ENCODE results near the gene NCOR1.
"Not testable (repeated sequence)": the region's sequence is repeated elsewhere in the genome, so short reads cannot be mapped to it uniquely, and the experiment has no call there.

Gene NCOR1

DNA sequence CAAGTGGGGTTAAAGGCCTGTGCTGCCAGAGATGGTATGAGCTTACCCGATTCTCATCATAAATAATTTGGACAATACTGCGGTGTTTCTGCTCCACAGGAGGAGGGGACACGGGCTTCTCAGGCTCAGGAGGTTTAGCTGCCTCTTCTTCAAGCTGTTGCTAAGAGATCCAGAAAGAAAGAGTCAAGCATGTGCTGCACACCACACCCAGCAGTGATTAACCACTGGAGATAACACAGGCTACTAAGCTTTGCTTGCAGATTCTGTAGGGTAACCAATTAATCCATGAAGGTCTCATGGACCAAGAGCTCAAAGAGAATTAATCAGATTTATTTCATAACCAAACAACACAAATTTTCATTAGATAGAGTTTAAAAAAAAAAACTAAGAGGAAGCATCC lies 56.6 kb downstream of the NCOR1 start:
- H3K36me3 ChIP-seq (ENCODE audit: control insufficient read depth in 1 of 2, insufficient read depth in 2 of 2, low read length in 2 of 2): peaks cover 4 to 28% of the 10 kb centered on the region in 2 donors
- no peaks in the 10 kb centered on the region for H3K27me3 ChIP-seq (ENCODE audit: control insufficient read depth in 1 of 2, insufficient read depth in 2 of 2, low read length in 2 of 2)
- H3K4me1 ChIP-seq (ENCODE audit: control insufficient read depth in 1 of 2, insufficient read depth in 2 of 2, low read length in 2 of 2): peaks cover 0 to 12% of the 10 kb centered on the region in 2 donors
- no peaks in the 10 kb centered on the region for H3K9me3 ChIP-seq (ENCODE audit: control insufficient read depth in 1 of 2, low read length in 2 of 2)
- no peak overlapping the region for H3K4me3 ChIP-seq (ENCODE audit: low read depth in 1 of 2, low read length in 2 of 2)
- no peak overlapping the region for H3K27ac ChIP-seq (ENCODE audit: low read depth, low read length)
- no peak overlapping the region for H3K9ac ChIP-seq (ENCODE audit: low read depth in 1 of 2, low read length in 2 of 2)

DNA sequence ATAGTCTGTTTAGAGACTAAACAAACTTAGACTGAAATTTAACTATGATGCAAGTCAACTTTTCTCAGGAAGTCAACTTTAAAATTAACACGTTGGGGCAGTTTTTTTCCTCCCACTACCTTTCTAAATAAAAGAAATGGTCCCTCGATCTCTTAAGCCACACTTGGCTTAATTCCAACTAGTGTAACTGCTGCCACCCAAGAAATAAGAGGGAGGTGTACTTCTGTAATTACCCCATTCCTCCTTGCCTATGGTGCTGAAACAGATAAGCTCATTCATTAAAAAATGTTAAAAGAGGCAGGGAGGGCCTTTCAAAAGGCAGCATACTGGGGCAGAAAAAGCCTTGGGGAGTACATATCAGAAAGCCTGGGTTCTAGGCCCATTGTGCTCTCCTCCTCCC lies 59.8 kb downstream of the NCOR1 start:
- Histone ChIP-seq H3K27ac (ENCODE audit: low read depth, low read length) (no peak overlapping the region), H3K4me3 (ENCODE audit: low read depth in 1 of 2, low read length in 2 of 2) (no peak overlapping the region), H3K36me3 (ENCODE audit: control insufficient read depth in 1 of 2, insufficient read depth in 2 of 2, low read length in 2 of 2) (peaks cover 16 to 40% of the 10 kb centered on the region in 2 donors), H3K9ac (ENCODE audit: low read depth in 1 of 2, low read length in 2 of 2) (no peak overlapping the region), H3K9me3 (ENCODE audit: control insufficient read depth in 1 of 2, low read length in 2 of 2) (no peaks in the 10 kb centered on the region), H3K27me3 (ENCODE audit: control insufficient read depth in 1 of 2, insufficient read depth in 2 of 2, low read length in 2 of 2) (no peaks in the 10 kb centered on the region), H3K4me1 (ENCODE audit: control insufficient read depth in 1 of 2, insufficient read depth in 2 of 2, low read length in 2 of 2) (peaks cover 0 to 12% of the 10 kb centered on the region in 2 donors)

DNA sequence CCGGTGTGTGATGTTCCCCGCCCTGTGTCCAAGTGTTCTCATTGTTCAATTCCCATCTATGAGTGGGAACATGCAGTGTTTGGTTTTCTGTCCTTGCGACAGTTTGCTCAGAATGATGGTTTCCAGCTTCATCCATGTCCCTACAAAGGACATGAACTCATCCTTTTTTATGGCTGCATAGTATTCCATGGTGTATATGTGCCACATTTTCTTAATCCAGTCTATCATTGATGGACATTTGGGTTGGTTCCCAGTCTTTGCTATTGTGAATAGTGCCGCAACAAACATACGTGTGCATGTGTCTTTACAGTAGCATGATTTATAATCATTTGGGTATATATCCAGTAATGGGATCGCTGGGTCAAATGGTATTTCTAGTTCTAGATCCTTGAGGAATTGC lies 63.0 kb downstream of the NCOR1 start:
- H3K9me3 ChIP-seq (ENCODE audit: control insufficient read depth in 1 of 2, low read length in 2 of 2); H3K27me3 ChIP-seq (ENCODE audit: control insufficient read depth in 1 of 2, insufficient read depth in 2 of 2, low read length in 2 of 2); H3K4me1 ChIP-seq (ENCODE audit: control insufficient read depth in 1 of 2, insufficient read depth in 2 of 2, low read length in 2 of 2); H3K27ac ChIP-seq (ENCODE audit: low read depth, low read length); H3K4me3 ChIP-seq (ENCODE audit: low read depth in 1 of 2, low read length in 2 of 2); H3K9ac ChIP-seq (ENCODE audit: low read depth in 1 of 2, low read length in 2 of 2): not testable (repeated sequence)
- H3K36me3 ChIP-seq (ENCODE audit: control insufficient read depth in 1 of 2, insufficient read depth in 2 of 2, low read length in 2 of 2): peaks cover 26 to 53% of the 10 kb centered on the region in 2 donors

DNA sequence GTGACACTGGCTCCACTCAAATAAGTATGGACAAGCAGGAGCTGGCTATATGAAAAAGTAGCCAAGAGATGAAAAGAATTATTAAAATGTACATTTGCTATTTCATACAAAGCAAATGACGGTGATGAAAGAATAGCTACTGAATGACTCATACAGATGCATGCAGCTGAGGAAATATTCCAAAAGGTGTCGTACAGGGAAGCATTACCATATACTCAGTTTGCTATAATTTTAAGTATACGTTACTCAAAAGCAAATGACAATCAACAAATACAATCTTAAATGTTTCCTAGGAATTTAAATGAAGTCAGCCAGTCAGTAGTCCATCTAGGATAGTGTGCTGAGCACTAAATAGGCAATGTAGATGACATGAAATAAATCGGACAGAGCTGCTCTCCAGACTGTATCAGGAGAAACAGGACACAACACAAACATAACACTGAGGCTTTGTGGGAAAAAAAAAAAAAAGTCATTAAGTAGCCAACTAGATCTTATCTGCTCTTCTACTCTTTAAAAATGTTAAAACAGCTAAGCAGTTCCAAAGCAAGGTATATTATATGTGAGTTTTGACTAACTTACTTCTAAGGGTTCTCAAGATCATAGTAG lies 65.0 kb downstream of the NCOR1 start:
- Histone ChIP-seq H3K9ac (ENCODE audit: low read depth in 1 of 2, low read length in 2 of 2) (no peak overlapping the region), H3K27me3 (ENCODE audit: control insufficient read depth in 1 of 2, insufficient read depth in 2 of 2, low read length in 2 of 2) (no peaks in the 10 kb centered on the region), H3K9me3 (ENCODE audit: control insufficient read depth in 1 of 2, low read length in 2 of 2) (no peaks in the 10 kb centered on the region), H3K27ac (ENCODE audit: low read depth, low read length) (no peak overlapping the region), H3K4me1 (ENCODE audit: control insufficient read depth in 1 of 2, insufficient read depth in 2 of 2, low read length in 2 of 2) (no peaks in the 10 kb centered on the region), H3K36me3 (ENCODE audit: control insufficient read depth in 1 of 2, insufficient read depth in 2 of 2, low read length in 2 of 2) (peaks cover 34 to 56% of the 10 kb centered on the region in 2 donors), H3K4me3 (ENCODE audit: low read depth in 1 of 2, low read length in 2 of 2) (no peak overlapping the region)

- no peaks in the 10 kb centered on the region for H3K4me1 ChIP-seq (ENCODE audit: control insufficient read depth in 1 of 2, insufficient read depth in 2 of 2, low read length in 2 of 2)
- H3K9ac ChIP-seq (ENCODE audit: low read depth in 1 of 2, low read length in 2 of 2): no peak overlapping the region
- no peaks in the 10 kb centered on the region for H3K9me3 ChIP-seq (ENCODE audit: control insufficient read depth in 1 of 2, low read length in 2 of 2)
- no peak overlapping the region for H3K27ac ChIP-seq (ENCODE audit: low read depth, low read length)
- no peaks in the 10 kb centered on the region for H3K27me3 ChIP-seq (ENCODE audit: control insufficient read depth in 1 of 2, insufficient read depth in 2 of 2, low read length in 2 of 2)
- H3K36me3 ChIP-seq (ENCODE audit: control insufficient read depth in 1 of 2, insufficient read depth in 2 of 2, low read length in 2 of 2): peaks cover 36 to 60% of the 10 kb centered on the region in 2 donors
- H3K4me3 ChIP-seq (ENCODE audit: low read depth in 1 of 2, low read length in 2 of 2): no peak overlapping the region
These were observed 66.7 kb downstream of the NCOR1 start for GRCh38 chr17:16148596-16148995.

GRCh38 chr17:16145319-16145890 lies 69.9 kb downstream of the NCOR1 start:
- peaks cover 34 to 61% of the 10 kb centered on the region in 2 donors for H3K36me3 ChIP-seq (ENCODE audit: control insufficient read depth in 1 of 2, insufficient read depth in 2 of 2, low read length in 2 of 2)
- not testable (repeated sequence) for H3K9me3 ChIP-seq (ENCODE audit: control insufficient read depth in 1 of 2, low read length in 2 of 2); H3K4me3 ChIP-seq (ENCODE audit: low read depth in 1 of 2, low read length in 2 of 2); H3K27me3 ChIP-seq (ENCODE audit: control insufficient read depth in 1 of 2, insufficient read depth in 2 of 2, low read length in 2 of 2); H3K4me1 ChIP-seq (ENCODE audit: control insufficient read depth in 1 of 2, insufficient read depth in 2 of 2, low read length in 2 of 2); H3K9ac ChIP-seq (ENCODE audit: low read depth in 1 of 2, low read length in 2 of 2); H3K27ac ChIP-seq (ENCODE audit: low read depth, low read length)

GRCh38 chr17:16141685-16142084 lies 73.6 kb downstream of the NCOR1 start:
- no peaks in the 10 kb centered on the region for H3K27me3 ChIP-seq (ENCODE audit: control insufficient read depth in 1 of 2, insufficient read depth in 2 of 2, low read length in 2 of 2)
- no peak overlapping the region for H3K4me3 ChIP-seq (ENCODE audit: low read depth in 1 of 2, low read length in 2 of 2)
- H3K9ac ChIP-seq (ENCODE audit: low read depth in 1 of 2, low read length in 2 of 2): no peak overlapping the region
- no peaks in the 10 kb centered on the region for H3K9me3 ChIP-seq (ENCODE audit: control insufficient read depth in 1 of 2, low read length in 2 of 2)
- no peaks in the 10 kb centered on the region for H3K4me1 ChIP-seq (ENCODE audit: control insufficient read depth in 1 of 2, insufficient read depth in 2 of 2, low read length in 2 of 2)
- H3K36me3 ChIP-seq (ENCODE audit: control insufficient read depth in 1 of 2, insufficient read depth in 2 of 2, low read length in 2 of 2): peaks cover 23 to 56% of the 10 kb centered on the region in 2 donors
- H3K27ac ChIP-seq (ENCODE audit: low read depth, low read length): no peak overlapping the region

- Histone ChIP-seq H3K9ac (ENCODE audit: low read depth in 1 of 2, low read length in 2 of 2) (no peak overlapping the region), H3K27me3 (ENCODE audit: control insufficient read depth in 1 of 2, insufficient read depth in 2 of 2, low read length in 2 of 2) (no peaks in the 10 kb centered on the region), H3K9me3 (ENCODE audit: control insufficient read depth in 1 of 2, low read length in 2 of 2) (no peaks in the 10 kb centered on the region), H3K4me1 (ENCODE audit: control insufficient read depth in 1 of 2, insufficient read depth in 2 of 2, low read length in 2 of 2) (no peaks in the 10 kb centered on the region), H3K4me3 (ENCODE audit: low read depth in 1 of 2, low read length in 2 of 2) (no peak overlapping the region), H3K27ac (ENCODE audit: low read depth, low read length) (no peak overlapping the region), H3K36me3 (ENCODE audit: control insufficient read depth in 1 of 2, insufficient read depth in 2 of 2, low read length in 2 of 2) (peaks cover 20 to 55% of the 10 kb centered on the region in 2 donors)
These were observed 74.5 kb downstream of the NCOR1 start for GRCh38 chr17:16140854-16141253.

- Histone ChIP-seq H3K9me3 (ENCODE audit: control insufficient read depth in 1 of 2, low read length in 2 of 2) (no peaks in the 10 kb centered on the region), H3K9ac (ENCODE audit: low read depth in 1 of 2, low read length in 2 of 2) (no peak overlapping the region), H3K36me3 (ENCODE audit: control insufficient read depth in 1 of 2, insufficient read depth in 2 of 2, low read length in 2 of 2) (peaks cover 12 to 56% of the 10 kb centered on the region in 2 donors), H3K27me3 (ENCODE audit: control insufficient read depth in 1 of 2, insufficient read depth in 2 of 2, low read length in 2 of 2) (no peaks in the 10 kb centered on the region), H3K4me1 (ENCODE audit: control insufficient read depth in 1 of 2, insufficient read depth in 2 of 2, low read length in 2 of 2) (peaks cover 4 to 23% of the 10 kb centered on the region in 2 donors), H3K4me3 (ENCODE audit: low read depth in 1 of 2, low read length in 2 of 2) (no peak overlapping the region), H3K27ac (ENCODE audit: low read depth, low read length) (no peak overlapping the region)
These were observed 79.9 kb downstream of the NCOR1 start for GRCh38 chr17:16135461-16135860.

DNA sequence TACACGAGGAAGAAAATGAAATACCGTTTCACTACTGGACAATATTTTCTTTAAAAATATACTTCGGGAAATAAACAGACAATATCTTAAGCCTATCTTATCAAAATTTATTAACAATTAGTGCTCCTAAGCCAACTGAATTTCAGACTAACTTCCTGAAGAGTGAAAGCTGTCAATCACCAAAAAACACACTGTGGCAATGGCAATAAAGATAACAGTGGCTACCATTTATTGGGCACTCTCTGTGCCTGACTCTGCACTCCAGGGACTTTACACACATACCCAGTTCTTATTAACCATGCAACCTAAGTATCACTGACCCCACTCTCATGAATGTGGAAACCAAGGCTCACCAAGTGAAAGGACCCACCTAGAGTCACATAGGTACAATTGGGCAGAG lies 83.7 kb downstream of the NCOR1 start:
- H3K9ac ChIP-seq (ENCODE audit: low read depth in 1 of 2, low read length in 2 of 2): no peak overlapping the region
- H3K4me1 ChIP-seq (ENCODE audit: control insufficient read depth in 1 of 2, insufficient read depth in 2 of 2, low read length in 2 of 2): peaks cover 12 to 30% of the 10 kb centered on the region in 2 donors
- H3K27ac ChIP-seq (ENCODE audit: low read depth, low read length): no peak overlapping the region
- H3K27me3 ChIP-seq (ENCODE audit: control insufficient read depth in 1 of 2, insufficient read depth in 2 of 2, low read length in 2 of 2): no peaks in the 10 kb centered on the region
- H3K9me3 ChIP-seq (ENCODE audit: control insufficient read depth in 1 of 2, low read length in 2 of 2): no peaks in the 10 kb centered on the region
- peaks cover 27 to 59% of the 10 kb centered on the region in 2 donors for H3K36me3 ChIP-seq (ENCODE audit: control insufficient read depth in 1 of 2, insufficient read depth in 2 of 2, low read length in 2 of 2)
- H3K4me3 ChIP-seq (ENCODE audit: low read depth in 1 of 2, low read length in 2 of 2): no peak overlapping the region

All from duodenal mucosa (tissue), 2 donors.